NCI-H2196 treated with DMSO at 0.1 percent for 48 hours (cell line): ENCODE data around the gene HOXB9.

Experiments
- DNase-seq: peaks from one replicate; lab custom pipeline; 2025; ENCODE audit not compliant: unreplicated experiment; lab: John Stamatoyannopoulos, UW

HOXB9 gene

DNA sequence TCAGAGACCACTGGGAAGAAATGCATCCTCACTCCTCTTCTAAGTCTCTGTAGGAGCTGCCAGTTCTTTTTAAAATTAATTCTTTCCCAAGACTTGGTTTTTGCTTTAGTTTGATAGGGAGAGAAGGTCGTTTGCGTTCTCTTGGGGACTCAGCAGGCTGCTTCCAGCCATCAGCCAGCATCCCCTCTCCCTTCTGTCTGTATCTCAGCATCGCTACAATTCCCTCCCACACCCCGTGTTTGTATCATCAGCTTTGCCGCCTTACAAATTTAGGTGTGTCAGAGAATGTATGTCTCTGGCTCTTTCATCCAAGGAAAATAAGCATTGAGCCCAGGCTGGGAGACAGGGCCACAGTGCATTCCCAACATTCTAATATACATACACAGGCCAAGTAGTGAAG lies 26.8 kb downstream of the HOXB9 start:
- DNase-seq, result no peak

- DNase-seq, result no peak
Measured at GRCh38 chr17:48598736-48599135, 27.4 kb downstream of the HOXB9 start.

DNA sequence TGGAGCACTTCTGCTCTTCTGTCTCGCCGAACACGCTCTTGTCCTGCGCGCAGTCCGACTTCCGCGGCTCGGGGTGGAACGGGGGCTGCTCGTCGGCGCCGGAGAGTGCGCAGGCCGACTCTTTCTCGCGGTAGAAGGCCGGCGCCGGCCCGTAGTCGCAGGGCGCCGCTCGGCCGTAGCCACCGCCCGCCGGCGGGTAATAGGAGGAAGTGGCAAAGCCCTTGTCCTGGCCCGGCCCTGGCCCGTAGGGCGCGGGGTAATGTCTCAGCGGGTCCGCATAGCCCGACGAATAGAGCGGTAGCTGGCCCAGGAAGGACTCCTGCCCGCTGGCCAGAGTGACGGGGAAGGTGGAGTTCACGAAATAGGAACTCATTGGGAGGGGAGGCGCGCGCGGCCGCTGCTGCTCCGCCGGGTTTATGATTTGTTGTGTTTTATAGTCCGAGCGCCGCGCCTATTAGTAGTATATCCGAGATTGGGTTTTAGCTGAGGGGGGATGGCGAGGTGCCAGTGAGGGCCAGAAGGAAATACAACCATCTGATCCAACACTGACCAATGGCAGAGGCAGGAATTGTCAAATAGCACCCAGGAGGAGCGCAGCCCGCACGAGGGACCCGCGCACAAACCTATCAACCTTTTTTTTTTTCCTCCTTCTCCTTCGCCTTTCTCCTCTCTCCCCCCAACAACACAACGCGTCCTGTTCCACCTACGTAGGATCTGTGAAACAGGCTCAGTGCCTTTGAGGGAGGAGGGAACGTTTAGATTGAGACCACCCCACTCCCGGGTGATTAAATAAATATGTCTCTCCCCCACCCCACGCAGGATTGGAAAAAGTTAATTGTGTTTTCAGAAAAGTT lies 28.2 kb downstream of the HOXB9 start:
- DNase-seq, result peak; percentile 67

DNA sequence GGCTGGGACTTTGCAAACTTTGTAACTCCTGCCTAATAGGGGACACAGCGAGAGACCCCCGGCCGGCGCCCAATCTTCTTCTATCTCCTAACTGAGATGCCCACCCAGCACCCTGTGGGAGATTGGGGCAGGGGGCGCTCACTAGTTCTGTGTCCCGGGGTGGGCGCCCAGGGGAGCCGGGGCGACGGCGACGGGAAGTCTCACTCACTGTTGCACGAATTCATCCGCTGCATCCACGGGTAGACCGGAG lies 28.7 kb downstream of the HOXB9 start:
- DNase-seq, result no peak

- DNase-seq, result no peak
Measured at GRCh38 chr17:48596735-48597527, 29.2 kb downstream of the HOXB9 start.

DNA sequence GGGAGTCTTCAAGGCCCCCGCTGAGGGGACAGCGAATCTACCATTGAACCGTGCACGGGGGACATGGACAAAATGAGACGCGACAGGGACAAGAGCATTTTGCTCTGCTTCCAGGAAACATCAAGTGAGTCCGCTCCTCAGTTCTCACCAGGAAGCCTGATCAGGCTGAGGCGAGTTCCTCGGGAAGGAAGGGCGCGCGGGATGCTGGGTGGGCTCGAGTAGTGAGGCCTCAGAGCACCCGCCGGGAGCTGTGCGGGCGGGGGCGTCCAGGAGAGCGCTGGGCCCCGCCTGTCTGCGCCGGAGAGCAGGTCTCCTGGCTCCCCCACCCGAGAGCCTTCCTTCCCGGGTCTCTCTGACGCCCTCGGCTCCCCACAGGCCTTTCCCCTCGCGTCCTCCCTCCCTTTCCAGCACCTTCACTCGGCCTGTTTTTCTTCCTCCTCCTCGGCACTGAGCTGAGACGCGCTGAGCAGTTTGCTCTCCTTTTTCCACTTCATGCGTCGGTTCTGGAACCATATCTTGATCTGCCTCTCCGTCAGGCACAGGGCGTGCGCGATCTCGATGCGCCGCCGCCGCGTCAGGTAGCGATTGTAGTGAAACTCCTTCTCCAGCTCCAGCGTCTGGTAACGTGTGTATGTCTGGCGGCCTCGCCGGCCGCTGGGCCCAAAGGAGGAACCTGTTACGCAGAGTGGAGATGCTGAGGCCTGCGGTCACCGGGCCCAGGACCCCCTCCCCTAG lies 30.0 kb downstream of the HOXB9 start:
- DNase-seq, result no peak

DNA sequence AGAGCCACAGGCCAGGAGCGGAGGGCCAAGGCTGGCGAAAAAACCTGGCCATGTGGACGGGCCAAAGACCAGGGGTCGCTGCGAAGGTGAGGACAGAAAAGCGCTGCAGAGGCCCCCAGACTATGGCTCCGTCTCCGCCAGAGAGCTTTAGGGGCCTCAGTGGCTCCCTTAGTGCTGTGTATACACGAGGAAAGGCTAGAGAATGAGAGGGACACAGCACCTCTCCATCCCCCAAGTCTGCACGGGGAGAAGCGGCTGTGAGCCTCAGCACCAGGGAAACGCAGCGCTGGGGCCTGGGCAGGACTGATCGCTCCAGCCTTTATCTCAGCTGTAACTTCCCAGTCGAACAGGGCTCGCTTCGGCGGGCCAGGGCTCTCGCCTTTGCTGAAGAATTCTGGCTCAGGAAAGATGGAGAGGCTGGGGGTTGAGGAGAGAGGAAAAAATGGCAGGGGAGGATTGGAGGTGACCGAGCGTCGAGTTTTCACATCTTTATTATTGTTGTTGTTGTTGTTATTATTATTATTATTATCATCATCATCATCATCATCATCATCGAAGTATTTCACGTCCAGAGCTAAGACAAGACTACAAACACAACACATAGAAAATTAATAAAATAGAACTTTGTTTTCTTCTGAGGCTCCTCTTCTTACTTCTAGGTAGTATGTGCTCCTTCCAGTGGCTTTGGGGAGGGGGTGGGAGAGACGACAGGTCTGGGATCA lies 30.7 kb downstream of the HOXB9 start:
- DNase-seq, result no peak

DNA sequence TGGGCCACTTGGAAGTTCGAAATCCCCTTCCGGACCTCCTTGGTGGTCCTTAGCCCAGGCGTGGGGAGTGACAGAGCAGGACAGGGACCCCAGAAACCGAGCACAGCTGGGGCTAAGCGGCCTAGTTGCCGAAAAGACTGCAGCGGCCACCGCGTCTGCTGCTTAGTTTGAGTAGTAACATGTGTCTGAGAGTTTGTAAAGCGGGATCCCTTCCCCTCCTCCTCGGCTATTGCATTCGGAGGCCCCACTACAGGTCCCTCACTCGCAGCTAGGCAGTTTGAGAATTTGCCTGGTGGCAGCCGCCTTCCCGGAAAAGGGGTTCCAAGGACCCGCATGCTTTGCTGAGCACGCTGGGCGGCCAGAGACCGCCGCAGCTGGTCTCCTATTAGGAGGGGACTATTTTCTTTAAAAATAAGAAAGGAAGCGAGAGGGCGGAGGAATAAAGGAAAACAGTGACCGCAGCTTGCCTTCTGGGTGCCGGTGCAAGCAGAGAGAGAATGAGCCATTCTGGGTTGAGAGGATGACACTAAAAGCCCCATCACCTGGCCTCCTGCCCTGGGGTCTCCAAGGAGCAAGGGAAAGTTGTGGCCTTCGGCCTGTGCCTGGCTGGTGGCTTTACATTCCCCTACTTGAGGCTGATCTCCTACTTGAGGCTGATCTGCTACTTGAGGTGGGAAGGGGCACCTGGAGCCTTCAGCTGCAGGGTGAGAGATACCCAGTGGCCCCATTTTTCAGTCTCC lies 31.4 kb downstream of the HOXB9 start:
- no peak for DNase-seq

DNA sequence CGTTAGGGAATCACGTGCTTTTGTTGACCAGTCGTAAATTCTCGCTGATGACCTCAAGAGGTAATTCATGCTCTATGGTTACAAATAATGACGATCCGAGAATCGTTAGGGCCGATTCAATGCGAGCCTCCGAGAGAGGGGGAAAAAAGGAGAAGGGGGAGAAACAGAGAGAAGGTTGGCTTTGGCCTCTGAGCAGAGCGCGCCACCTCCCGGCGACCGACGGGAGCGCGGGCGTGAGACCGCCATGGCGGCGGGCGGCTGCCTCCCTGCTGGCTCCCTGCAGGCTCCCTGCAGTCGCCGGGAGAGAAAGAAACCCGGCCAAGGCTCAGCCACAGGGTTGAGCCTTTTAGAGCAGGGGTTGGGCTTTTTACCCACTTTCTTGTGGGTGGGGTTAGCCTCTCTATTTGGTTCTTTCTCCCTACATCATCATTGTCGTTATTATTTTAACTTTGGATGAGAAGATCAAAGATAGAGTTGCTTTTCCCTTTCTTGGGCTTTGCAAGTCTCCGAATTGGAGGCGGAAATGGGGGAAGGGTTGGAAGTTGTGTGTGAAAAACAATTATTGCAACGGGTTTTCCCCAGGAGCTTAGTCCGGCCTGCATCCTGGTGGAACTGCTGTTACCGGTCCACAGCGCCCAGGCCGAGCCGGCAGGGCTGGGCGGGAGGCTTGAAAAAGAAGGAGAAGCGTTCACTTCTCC lies 32.2 kb downstream of the HOXB9 start:
- DNase-seq, result peak; percentile 95

DNA sequence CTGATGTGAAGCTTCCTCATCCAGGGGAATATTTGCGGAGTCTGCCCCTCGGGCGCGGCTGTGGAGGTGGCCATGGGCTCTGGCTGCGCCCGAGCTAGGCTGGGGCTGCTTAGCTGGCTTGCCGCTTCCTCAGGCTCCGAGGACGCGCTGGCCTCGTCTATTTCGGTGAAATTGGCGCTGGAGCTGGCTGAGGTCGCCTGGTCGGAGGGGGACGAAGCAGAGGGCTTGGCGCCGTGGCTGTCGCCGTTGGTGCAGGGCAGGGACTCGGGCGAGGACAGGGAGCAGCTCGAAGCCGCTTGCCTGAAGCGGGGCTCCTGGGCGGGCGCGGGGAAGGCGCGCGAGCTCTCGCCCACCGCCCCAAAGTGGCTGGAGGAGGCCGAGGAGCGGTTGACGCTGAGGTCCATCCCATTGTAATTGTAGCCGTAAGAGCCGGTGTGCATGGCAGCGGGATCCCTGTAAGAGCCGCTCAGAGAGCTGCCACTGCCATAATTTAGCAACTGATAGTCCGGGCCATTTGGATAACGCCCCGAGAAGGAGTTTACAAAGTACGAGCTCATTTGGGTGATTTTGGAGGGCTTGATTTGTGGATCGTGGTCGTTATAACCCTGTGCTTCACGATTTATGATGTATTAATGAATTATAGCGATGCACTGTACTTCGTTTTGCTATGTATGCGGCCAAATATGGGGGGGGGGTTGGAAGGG lies 32.9 kb downstream of the HOXB9 start, which contains the start of gene HOXB5:
Gene HOXB5, minus strand, starts transcription at position 654 of the 704 bp plus-strand sequence. Its CDS starts 97 bp downstream, at position 557.
- no peak for DNase-seq

DNA sequence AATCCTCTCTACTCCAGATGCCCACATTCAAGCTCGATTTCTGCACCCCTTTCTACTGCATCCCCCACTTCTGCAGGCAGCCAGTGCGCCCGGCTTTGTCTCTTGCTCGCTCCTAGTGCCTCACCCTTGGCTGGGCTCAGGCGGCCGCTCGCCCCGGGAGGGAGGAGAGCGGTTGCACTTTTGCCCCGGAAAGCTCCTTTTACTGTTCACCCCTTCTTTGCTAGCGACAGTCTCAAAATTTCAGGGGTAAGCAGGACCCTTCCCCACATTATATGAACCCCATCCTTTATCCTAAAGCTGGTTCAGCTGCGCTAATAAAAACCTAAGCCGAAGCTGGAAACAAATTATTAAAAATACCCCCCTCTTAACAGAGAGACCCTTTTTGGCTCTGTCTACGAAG lies 33.6 kb downstream of the HOXB9 start:
- no peak for DNase-seq

GRCh38 chr17:48592057-48592514 lies 34.1 kb downstream of the HOXB9 start:
- DNase-seq, result no peak

DNA sequence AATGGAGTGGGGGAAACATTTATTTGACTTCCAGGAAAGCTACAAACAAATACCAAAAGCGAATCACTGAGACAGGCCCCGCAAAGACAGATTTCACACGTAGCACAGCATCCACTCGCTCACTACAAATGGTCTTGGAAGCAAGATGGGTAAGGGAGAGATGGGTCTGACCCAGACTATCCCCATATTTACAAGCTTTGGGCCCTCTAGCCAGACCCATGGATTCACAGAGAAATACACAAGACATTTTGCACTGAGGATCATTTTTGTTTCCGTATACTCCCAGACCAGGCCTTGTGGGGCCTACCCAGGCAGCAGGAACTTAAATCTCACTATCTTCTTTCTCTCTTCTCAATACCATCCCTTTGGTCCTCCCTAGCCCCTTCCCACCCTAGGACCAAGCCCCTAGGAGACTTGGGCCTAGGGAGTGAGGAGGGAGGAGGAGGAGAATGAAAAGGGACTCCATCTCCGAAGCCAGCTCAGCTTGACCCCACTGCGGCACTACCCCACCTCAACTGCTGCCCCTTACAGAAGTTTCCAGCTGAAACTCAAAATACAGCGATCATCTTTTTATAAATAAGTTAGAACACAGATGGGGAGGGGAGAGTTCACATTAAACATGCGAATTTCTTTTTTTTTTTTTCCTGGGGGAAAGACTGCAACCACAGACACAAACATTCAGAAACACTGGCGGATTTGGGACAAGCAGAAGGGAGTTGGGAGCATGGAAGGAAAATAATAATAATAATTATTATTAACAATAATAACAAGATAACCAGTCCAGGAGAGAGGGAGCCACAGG lies 34.7 kb downstream of the HOXB9 start:
- no peak for DNase-seq

- DNase-seq, result no peak
Measured at GRCh38 chr17:48590607-48591161, 35.5 kb downstream of the HOXB9 start.

DNA sequence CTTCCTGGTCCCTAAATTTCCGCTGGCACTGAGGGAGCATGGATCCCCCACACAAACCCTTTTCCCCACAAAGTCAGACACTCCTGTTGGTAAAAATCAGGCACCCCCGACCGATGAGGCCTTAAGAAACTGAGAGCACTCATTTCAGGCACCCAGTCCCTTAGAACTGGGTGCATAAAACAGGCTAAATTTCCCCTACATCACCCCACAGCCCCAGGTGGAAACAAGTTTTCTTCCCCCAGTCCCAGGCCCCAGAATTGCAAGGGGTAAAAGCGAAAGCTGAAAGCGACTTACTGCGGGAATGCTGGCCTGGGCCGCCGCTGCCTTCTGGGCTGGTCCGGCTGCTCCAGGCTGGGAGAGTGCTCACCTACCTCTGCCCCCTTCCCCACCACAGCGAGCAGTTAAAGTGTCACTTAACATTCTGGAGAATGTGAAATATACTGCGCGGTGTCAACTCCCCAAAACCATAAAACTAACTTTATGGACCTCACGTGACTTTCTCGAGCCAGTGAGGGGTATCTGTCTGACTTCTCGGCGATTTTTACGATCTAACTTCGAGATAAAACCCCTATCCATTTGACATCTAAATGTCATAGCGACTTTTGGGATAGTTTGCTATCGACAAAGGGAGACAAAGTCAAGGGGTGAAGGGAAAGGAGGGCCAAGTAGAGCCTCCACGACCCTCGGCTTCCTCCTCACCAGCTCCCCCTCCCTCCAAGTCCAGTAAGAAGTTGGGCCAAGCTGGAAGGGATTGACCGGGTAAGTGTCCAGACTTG lies 36.1 kb downstream of the HOXB9 start, which contains the start of gene HOXB3:
Gene HOXB3, minus strand, starts transcription at position 411 of the 776 bp plus-strand sequence. CDS start 37,767 bp downstream, outside the sequence.
- DNase-seq, result no peak

DNA sequence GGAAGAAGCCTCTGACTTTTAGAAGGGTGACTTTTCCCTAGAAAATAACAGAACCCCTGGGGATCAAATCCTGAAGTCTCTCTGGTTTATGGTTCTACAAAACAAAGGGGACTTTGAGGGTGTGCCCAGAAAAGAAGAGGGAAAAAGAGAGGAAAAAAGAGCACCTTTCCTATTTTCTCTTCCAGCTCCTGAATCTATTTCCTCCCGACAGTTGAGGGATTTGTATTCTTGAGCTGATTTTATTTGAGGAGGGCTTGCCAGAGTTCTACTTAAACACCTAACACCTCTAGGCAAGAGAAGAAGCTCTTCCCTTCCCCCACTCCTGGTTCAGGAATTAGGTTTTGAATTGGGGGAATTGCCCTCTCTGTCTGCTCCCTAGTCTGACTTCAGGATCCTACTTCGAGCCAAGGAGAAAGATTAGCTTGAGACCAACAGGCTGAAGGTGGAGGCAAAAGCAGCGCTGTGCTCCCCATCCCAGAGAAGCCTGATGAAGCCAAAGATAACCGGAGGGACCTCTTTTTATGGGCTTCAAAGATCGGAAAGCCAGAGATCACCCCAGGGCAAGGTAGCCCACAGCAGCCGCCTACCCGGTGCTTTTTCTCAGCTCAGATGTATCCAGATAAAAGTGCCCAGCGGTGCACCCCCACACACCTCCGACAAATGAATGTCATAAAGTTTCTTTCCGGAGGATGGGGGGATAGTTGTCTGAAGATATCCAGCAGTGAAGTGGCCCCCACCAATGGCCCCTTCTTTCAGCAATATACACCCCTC lies 36.9 kb downstream of the HOXB9 start:
- no peak for DNase-seq
